HuH-7 (cell line): Measurements from ENCODE around the gene PCBP3.
"Not testable (repeated sequence)": the region's sequence is repeated elsewhere in the genome, so short reads cannot be mapped to it uniquely, and the experiment has no call there.

Source experiments
- DNase-seq: peaks from one replicate; pipeline ENCODE4 v3.0.0; 2011; ENCODE audit warnings: low spot score

PCBP3 gene

DNA sequence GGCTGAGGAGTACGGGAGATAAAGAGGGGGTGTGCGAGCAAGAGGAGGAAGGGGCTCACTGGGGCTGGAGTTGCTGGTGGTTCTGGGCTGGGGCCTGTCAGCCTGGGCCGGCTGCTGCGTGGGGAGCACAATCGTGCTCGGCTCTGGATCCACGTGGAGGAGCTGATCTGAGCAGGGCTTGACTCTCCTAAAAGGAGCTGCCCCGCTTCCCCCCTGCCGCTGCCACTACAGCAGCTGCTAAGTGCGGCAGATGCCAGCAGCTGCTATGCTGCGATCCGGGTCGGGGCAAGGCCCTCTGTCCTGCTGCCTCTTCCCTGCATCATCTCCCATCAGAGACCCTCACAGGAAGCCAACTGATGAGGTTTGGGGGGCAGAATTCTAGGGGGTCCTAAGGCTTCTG, 165.9 kb downstream of the PCBP3 start:
- no peak for DNase-seq

DNA sequence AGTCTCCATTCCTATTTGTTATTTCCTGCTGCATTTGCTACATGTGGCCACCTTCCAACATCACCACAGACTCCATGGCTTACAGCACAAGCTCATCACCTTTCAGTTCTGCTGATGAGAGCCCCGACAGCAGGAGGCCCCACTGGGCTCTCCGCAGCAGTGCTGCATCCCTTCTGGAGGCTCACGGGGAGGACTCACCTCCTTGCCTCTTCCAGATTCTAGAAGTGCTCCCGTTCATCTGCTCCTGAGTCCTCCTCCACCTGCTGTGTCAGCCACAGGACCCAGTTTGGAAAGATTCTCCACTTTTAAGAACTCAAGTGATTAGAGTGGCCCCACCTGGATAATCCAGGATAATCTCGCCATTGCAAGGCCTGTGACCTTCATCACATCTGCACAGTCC, 167.6 kb downstream of the PCBP3 start:
- DNase-seq, result no peak

DNA sequence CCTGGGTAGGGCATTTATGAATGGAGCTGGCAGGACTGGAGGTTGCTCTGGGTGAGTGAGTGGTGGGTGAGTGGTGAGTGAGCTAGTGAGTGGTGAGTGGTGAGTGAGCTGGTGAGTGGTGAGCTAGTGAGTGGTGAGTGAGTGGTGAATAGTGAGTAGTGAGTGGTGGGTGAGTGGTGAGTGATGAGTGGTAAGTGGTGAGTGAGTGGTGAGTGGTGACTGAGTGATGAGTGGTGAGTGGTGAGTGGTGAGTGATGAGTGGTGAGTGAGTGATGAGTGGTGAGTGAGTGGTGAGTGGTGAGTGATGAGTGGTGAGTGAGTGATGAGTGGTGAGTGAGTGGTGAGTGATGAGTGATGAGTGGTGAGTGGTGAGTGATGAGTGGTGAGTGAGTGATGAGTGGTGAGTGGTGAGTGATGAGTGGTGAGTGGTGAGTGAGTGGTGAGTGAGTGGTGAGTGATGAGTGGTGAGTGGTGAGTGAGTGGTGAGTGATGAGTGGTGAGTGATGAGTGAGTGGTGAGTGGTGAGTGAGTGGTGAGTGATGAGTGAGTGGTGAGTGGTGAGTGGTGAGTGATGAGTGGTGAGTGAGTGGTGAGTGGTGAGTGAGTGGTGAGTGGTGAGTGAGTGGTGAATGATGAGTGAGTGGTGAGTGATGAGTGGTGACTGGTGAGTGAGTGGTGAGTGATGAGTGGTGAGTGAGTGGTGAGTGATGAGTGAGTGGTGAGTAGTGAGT, 170.8 kb downstream of the PCBP3 start:
- DNase-seq, result not testable (repeated sequence)

DNA sequence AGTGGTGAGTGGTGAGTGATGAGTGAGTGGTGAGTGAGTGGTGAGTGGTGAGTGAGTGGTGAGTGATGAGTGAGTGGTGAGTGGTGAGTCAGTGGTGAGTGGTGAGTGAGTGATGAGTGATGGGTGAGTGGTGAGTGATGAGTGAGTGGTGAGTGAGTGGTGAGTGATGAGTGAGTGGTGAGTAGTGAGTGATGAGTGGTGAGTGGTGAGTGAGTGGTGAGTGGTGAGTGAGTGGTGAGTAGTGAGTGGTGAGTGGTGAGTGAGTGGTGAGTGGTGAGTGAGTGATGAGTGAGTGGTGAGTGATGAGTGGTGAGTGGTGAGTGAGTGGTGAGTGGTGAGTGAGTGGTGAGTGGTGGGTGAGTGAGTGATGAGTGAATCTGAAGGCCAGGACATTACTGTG, 172.3 kb downstream of the PCBP3 start:
- not testable (repeated sequence) for DNase-seq

DNA sequence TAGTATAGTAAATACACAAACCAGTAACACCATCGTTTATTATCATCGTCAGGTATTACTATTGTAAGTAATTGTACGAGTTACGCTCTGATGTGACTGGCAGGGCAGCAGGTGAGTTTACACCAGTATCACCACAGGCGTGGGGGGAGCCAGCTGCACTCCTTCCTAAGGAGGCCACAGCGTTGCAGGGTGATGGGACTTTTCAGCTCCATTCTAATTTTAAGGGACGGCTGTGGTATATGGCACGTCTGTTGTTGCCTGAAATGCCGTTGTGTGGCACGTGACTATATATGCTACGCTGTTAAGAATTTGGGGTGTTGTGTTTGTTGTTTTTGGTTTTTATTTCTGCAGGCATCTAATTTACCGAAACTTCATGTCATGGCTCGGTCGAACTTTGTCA, 173.3 kb downstream of the PCBP3 start:
- no peak for DNase-seq

DNA sequence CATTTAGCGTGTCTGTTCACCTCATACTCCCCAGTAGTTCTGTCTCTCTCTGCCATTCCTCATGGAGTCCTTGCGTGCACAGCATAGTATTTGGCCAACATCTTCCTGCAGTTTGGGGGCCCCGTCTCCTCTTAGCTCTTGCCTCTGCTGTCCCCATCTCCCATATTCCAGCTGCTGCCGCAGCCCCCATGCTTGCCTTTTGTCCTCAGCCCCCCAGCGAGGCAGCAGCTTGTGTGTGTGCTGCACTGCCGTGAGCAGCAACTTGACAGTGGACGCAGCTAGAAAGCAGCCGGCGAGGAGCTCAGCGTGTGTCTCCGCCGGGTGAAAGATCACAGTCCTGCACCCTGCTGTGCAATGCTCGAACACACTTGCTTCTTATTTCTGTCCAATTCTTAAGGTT, 173.8 kb downstream of the PCBP3 start:
- DNase-seq, result no peak

DNA sequence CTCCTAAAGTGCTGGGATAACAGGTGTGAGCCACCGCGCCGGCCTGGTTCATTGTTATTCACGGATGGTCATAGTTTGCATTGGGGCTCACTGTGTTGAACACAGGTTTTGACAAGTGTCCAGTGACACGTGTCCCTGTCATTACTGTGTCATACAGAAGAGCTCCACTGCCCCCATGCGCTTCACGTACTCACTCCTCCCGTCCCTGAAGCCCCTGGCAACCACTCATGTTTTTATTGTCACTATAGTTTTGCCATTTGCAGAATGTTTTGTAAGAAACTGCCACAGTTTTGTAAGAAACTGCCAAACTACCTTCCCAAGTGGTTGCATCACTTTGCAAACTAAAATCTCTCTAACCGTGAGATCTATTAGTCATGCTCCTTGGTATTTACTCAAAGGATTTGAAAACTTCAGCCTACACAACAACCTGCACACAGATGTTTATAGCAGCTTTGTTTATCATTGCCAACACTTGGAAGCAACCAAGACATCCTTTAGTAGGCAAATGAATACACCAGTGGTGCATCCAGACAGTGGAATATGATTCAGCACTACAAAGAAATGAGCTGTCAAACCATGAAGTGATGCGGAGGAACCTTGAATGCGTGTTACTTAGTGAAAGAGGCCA, 174.9 kb downstream of the PCBP3 start:
- no peak for DNase-seq

DNA sequence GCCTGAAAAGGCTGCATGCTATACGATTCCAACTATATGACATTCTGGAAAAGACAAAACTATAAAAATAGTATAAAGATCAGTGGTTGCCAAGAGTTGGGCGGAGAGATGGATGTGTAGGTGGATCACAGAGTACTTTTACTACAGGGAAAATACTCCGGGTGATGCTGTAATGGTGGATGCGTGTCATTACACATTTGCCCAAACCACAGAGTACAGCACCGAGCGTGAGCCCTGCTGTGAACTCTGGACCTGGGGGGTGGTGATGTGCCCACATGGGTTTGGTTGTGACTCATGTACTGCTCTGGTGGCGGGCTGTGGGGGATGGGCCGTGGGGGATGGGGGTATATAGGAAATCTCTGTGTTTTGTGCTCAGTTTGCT, 175.4 kb downstream of the PCBP3 start:
- no peak for DNase-seq

DNA sequence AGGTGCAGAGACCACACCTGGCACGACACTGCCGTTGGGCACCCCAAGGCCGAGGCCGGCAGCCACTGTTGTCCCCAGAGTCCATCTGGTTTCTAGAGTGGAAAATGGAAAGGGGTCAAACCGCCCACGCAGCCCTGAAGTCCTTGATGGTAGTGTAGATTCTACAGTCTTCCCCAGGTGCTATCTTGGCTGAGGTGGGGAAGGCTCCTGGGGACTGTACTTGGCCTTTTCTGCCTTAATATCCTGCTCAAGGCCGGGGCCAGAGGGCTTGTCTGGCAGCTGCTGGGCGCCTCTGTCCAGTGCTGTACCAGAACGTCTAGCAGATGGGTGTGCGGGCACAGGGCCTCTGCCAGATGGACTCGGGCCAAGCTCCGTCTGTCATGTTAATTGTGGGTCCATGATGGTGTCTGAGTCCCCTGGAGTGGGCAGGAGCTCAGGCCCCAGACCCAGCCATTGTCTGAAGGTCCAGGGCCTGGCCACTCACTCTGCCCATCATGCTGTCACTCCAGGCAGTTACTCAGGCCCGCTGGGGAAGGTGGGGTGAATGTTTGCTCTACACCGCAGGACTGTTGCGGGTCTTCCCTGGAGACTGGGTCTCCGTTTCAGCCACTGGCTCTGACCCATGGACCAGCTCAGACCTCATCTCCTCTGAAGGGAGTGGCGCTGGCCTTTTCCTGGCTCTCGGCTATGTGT, 176.1 kb downstream of the PCBP3 start:
- no peak for DNase-seq

DNA sequence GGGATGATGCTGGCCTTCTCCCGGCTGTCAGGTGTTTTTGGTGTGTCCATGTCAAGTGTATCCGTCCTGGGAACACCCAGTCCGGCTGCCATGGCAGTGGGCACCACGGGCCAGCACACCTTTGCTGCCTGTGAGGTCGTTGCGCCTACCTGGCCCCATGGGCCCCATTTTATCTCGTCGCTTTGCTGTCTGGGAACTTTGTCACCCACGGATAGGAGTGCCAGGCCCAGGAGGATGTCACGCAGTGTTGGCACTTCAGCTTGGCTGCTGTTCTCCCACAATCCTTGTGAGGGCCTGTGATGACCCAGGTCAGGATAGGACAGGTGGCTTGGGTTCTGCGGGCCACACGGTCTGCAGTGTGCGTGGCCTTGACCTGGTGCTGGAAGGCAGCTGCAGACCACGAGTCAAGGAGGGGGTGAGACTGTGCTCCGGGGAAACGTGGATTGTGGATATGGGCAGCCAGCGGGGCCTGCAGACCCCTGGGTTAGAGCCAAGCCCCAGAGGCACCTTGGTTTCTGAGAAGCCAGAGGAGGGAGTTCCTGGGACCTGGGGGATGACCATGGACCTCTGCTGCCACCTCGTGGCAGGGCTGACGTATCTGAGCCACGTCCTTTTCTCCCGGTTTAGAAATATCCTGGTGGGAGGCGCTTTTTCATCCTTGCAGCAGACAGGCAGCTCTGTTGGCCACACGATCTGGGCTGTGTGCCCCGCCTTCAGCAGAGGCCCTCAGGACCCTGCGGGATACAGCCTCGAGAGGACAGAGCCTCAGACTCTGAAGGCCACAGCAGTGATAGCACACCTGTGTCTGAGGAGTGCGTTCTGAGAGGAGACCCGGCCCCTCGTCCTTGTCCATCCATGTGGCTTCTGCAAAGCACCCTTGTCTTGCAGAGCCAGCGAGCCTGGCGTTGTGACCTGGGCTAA, 176.9 kb downstream of the PCBP3 start:
- peak; percentile 86 for DNase-seq

DNA sequence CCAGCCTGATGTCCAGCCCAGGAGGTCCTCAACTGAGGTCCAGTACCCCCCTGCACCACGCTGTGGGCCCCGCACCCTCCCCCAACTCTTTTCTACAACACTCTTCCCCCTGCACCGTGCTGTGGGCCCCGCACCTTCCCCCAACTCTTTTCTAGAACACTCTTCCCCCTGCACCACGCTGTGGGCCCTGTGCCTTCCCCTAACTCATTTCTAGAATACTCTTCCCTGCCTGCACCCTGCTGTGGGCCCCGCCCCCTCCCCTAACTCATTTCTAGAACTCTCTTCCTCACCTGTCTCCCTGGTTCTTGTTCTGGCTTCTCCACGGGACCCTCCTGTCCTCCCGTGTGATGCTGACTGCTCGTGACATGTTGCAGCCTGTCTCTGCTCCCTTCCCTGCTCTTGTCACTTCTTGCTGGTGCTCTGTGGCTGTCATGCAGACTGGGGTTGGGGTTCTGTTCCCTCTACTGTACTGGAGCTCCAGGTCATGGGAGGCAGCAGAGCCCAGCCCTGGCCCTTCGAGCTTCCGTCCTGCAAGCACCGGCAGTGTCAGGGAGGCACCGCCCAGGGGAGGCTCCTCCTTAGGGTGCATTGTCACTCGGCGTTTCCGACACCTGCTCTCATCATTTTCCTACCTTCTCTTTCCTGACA, 177.9 kb downstream of the PCBP3 start:
- DNase-seq, result no peak

DNA sequence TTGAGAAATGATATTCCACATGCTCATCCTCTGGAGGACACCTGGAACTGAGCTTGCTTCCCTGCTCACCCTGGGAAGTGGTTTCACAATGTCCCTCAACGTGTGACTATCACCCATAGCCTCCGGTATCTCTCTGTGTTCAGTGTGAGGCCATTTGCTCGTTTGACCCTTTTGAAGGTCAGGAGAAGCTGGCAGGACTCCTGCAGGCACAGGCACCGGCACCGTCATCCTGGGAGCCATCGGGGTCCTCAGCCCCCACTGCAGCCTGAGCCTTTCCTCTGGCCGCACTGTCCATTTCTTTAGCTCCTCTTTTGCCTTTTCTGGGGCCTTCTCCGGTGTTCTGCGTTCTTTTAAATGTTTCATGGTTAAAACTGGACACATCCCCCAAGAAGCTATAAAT, 178.5 kb downstream of the PCBP3 start:
- DNase-seq, result no peak

DNA sequence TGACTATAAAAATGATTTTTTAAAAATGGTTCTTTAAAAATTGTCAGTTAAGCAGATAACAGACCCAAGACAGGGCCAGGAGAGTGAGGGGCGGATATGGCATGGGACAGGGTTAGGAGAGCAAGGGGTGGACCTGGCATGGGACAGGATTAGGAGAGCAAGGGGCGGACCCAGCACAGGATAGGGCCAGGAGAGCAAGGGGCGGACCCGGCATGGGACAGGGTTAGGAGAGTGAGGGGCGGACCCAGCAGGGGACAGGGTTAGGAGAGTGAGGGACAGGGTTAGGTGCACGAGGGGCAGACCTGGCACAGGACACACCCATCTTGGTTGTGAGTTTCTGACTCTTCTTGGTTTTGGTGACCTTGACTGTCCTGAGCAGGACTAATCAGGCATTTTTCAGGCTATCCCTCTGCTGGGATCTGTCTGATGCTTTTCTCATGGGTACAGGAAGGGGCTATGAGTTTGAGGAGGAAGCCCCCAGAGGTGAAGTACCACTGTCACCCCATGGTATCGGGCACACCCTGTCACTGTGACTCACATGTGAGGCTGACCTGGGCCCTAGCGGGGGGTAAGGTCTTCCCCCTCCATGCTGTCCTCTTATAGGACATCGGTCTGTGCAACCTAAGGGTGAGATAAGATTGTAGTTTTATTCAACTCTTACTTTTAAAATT, 179.0 kb downstream of the PCBP3 start:
- DNase-seq, result no peak

DNA sequence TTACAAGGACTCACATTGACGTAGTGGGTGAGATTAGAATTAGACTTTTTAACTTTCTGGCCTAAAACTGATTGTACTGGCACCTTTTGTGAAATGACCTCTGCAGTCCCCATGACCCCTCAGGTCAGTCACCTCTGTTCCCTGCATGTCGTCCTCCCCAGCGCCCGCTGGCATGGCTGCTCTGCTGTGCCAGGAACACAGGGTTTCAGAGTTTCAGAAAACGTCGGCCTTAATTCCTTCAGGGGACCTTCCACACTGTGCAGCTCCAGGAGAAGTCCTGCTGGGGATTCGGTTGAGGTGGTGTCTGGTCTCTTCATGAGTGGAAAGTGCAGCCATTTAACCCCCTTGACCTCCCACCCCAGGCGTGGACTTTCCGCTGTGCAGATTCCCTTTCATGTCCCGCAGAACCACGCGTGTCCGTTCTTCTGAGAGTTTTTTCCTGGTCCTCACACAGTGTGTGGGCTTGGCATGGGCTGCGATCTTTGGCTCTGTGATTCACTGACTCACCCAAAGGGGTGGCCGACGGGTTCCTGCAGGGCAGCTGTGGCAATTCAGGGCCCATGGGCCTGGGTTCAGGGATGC, 179.7 kb downstream of the PCBP3 start:
- no peak for DNase-seq

DNA sequence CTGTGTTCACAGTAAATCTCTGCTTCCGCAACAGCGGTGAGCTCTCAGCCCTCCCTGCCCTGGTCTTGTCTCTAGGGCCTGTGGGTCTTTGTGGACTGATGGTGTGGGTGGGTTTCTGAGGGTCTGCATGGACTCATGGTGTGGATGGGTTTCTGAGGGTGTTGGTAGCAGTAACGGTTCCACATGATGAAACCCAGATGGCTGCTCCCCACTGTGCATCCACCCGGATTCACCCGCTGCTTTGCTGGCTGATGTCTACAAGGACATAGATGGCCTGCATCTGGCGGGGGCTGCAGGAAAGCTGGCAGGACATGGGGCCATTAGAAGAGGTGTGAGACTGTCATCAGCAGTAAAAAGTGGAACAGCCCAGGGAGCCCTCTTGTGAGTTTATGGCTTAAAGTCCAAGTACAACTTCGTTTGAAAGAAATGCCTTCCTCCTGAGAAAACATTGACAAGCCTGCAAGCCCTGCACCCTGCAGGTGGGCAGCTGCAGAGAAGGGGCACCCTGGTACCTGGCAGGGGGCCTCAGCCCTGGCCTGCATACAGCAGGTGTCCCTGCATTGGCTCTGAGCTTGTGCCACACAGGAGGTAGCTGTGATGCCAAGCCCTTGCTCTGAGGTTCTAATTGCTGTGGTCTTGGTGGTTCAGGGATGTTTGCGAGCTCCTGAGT, 181.2 kb downstream of the PCBP3 start:
- DNase-seq, result no peak

DNA sequence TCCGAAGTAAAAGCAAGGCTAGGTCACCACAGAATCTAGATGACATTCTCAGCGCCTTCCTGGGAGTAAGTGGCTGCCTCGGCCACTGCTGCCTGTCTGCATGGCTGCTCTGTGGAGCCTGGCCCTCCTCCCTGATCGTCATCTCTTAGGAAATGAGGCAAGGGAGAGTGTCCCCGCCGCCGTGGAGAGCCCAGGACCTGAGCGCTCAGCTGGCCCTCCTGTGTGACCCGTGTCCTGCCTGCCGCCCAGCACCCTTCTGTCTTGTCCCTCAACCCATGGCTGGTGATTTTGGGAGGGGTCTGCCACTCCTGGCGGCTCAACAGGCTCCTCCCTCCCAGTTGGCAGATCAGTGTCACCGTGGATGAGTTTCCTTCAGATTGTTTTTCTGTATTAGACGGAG, 181.7 kb downstream of the PCBP3 start:
- DNase-seq, result no peak

DNA sequence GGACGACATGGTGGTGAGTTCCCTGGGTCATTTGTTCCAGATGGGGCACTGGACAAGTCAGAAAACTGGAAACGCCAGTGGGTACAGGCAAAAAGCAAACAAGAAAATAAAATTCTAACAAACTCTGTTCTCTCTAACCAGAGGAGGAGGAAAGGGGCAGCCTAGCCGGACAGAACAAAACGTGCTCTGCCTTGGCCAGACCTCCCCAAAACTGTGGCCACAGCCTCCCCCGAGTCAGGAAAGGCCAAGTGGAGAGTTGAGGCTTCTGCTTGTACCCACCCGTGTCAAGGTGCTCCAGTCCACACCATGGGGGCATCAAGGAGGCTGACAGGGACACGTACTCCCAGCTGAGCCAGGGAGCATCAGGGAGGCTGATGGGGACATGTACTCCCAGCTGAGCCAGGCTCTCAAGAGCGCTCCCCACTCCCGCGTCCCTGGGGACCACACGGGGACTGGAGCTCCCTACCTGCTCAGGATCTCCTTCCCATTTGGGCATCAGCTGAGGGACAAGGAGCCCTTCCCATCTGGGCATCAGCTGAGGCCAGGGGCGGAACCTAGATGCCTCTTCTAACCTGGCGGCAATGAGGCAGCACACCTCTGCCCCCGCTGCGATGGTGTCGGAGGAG, 183.3 kb downstream of the PCBP3 start:
- DNase-seq, result no peak

DNA sequence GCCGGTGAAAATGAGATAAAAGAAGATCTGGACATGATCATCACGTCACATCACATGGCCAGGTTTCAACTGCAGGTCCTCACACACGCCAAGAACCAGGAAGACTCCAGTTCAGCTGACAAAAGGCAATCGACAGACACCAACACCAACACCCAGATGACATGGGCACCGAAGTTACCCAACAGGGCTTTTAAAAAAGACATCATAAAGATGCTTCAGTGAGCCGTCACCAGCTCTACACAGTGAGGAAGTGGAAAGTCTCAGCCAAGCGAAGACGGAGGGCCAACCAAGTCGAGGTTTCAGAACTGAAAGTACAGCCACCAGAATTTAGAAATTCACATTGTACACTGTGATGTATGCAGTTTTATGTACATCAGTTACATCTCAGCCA, 183.8 kb downstream of the PCBP3 start:
- no peak for DNase-seq

DNA sequence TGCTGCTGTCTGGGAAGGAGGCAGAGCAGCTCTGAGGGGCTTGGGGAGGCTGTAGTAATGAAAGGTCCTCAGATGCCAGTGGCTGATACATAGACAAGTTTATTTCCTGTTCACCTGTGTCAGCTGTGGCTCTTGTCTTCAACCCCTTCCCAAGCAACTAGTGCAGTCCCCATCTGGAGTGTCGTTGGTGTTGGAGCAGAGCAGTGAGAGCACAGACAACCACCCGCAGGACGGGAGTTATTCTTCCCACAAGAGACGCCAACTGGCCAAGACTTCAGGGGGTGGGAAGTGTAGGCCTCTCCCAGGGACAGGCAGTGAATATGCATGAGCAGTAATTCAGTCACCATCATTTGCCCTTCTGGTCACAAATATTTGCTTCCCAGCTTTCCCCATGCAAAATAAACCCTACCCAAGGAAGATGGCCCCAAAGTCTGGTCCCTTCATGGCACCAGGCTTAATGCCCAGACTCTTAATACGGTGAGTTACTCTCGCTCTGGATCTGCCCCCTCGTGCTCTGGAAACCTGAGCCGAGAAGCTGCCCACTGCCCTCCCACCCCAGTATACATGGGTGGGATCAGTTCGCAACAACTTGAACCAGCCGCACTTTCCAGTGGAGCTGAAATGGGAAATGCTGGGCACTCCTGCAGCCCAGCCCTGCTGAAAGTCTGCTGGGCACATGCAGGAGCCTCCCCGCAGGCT, 184.5 kb downstream of the PCBP3 start:
- DNase-seq, result no peak
